Measurements from ENCODE around the gene NXT1. TPM values are rescaled to one million over a fixed set of nuclear protein-coding genes. Genes with fewer than 3 reads are reported as not detected.

NXT1 gene
- total RNA-seq, 1 donor from 2014 or later: 21.2 TPM

GRCh38 chr20:23401051-23401450, 50.5 kb downstream of the NXT1 start:
- Mint-ChIP-seq H3K4me3 (ENCODE audit: low read depth) (no peak overlapping the region), H3K27ac (no peak overlapping the region)

GRCh38 chr20:23403751-23404150, 53.2 kb downstream of the NXT1 start:
- DNase-seq (ENCODE audit: low spot score, unreplicated experiment): no peak
- H3K4me3 Mint-ChIP-seq (ENCODE audit: low read depth): no peak overlapping the region
- H3K9me3 Mint-ChIP-seq (ENCODE audit: low read depth): no peaks in the 10 kb centered on the region
- H3K36me3 Mint-ChIP-seq (ENCODE audit: insufficient read depth): peaks cover 6% of the 10 kb centered on the region
- H3K27ac Mint-ChIP-seq: no peak overlapping the region
- no peaks in the 10 kb centered on the region for H3K27me3 Mint-ChIP-seq
- no peak for TF ChIP-seq CTCF (IDR thresholded peaks at IDR 0.05; ENCODE audit: unreplicated experiment)
- H3K4me1 Mint-ChIP-seq (ENCODE audit: low read depth): no peaks in the 10 kb centered on the region

More at GRCh38 chr20:23401051-23401450, 50.5 kb downstream of the NXT1 start:
- TF ChIP-seq CTCF (IDR thresholded peaks at IDR 0.05; ENCODE audit: unreplicated experiment): no peak
- Mint-ChIP-seq H3K27me3 (no peaks in the 10 kb centered on the region), H3K9me3 (ENCODE audit: low read depth) (no peaks in the 10 kb centered on the region), H3K4me1 (ENCODE audit: low read depth) (no peaks in the 10 kb centered on the region), H3K36me3 (ENCODE audit: insufficient read depth) (peaks cover 6% of the 10 kb centered on the region)
- DNase-seq (ENCODE audit: low spot score, unreplicated experiment): no peak

GRCh38 chr20:23404196-23404595, 53.6 kb downstream of the NXT1 start:
- Mint-ChIP-seq H3K27ac (no peak overlapping the region), H3K4me1 (ENCODE audit: low read depth) (peaks cover 1% of the 10 kb centered on the region)

More at GRCh38 chr20:23404196-23404595, 53.6 kb downstream of the NXT1 start:
- TF ChIP-seq CTCF (IDR thresholded peaks at IDR 0.05; ENCODE audit: unreplicated experiment): no peak
- no peak for DNase-seq (ENCODE audit: low spot score, unreplicated experiment)
- Mint-ChIP-seq H3K27me3 (no peaks in the 10 kb centered on the region), H3K9me3 (ENCODE audit: low read depth) (no peaks in the 10 kb centered on the region), H3K4me3 (ENCODE audit: low read depth) (no peak overlapping the region), H3K36me3 (ENCODE audit: insufficient read depth) (peaks cover 6% of the 10 kb centered on the region)

Other genes starting within 250 kb of the NXT1 start
- gene GZF1, start 11.4 kb downstream of the NXT1 start, total RNA-seq: 14.3 and 17.8 TPM in 2 replicates
- 20.1 and 22.2 TPM in 2 replicates for gene NAPB, start 70.7 kb downstream of the NXT1 start, total RNA-seq
- not detected in 2 replicates for gene CSTL1, start 88.9 kb downstream of the NXT1 start, total RNA-seq
- gene CST11, start 102.1 kb downstream of the NXT1 start, total RNA-seq: not detected in 2 replicates
- not detected in 2 replicates for gene CST8, start 140.3 kb downstream of the NXT1 start, total RNA-seq
- not detected in 2 replicates for gene CST9L, start 217.7 kb downstream of the NXT1 start, total RNA-seq

Data from progenitor cell of endocrine pancreas (in vitro differentiated cells).